Choroid plexus epithelial cell (primary cell): ENCODE data around the gene MSX1.

ENCODE experiments used
- DNase-seq: peaks from one replicate; pipeline ENCODE4 v3.0.0-alpha.2; 2010; ENCODE audit warnings: low read depth
- H3K4me3 ChIP-seq: 2 replicates; pipeline ENCODE4 v1.5.1; 2011; ENCODE audit warnings: low read depth, mild to moderate bottlenecking, control low read depth, low read length, moderate library complexity
- TF ChIP-seq, protein P1 (sequence below): conservative IDR thresholded peaks from 2 replicates; pipeline ENCODE4 v1.5.1; 2011; ENCODE audit warnings: low read depth, mild to moderate bottlenecking, control low read depth, inconsistent platforms, low read length, moderate library complexity

Gene MSX1

DNA sequence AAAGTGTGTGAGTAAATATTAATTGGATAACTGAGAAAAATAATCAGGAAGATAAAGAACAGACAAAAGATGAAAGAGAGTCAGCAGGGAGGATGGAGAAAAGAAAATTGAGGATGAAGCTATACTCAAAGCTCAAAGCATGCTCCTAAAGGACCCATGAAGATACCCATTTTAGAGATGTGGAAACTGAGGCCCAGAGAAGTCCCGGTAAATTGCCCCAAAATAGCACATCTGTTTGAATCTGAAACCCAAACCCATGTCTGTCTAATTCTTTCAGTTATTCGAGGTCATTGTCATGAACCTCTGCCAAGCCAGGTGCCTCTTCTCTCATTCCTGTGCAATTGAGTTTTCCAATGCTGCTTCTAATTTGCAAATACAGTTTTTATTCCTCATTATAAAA lies 29.6 kb upstream of the MSX1 start:
- TF ChIP-seq, protein P1, sequence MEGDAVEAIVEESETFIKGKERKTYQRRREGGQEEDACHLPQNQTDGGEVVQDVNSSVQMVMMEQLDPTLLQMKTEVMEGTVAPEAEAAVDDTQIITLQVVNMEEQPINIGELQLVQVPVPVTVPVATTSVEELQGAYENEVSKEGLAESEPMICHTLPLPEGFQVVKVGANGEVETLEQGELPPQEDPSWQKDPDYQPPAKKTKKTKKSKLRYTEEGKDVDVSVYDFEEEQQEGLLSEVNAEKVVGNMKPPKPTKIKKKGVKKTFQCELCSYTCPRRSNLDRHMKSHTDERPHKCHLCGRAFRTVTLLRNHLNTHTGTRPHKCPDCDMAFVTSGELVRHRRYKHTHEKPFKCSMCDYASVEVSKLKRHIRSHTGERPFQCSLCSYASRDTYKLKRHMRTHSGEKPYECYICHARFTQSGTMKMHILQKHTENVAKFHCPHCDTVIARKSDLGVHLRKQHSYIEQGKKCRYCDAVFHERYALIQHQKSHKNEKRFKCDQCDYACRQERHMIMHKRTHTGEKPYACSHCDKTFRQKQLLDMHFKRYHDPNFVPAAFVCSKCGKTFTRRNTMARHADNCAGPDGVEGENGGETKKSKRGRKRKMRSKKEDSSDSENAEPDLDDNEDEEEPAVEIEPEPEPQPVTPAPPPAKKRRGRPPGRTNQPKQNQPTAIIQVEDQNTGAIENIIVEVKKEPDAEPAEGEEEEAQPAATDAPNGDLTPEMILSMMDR = no peak
- DNase-seq = no peak
- no peak overlapping the region for H3K4me3 ChIP-seq

DNA sequence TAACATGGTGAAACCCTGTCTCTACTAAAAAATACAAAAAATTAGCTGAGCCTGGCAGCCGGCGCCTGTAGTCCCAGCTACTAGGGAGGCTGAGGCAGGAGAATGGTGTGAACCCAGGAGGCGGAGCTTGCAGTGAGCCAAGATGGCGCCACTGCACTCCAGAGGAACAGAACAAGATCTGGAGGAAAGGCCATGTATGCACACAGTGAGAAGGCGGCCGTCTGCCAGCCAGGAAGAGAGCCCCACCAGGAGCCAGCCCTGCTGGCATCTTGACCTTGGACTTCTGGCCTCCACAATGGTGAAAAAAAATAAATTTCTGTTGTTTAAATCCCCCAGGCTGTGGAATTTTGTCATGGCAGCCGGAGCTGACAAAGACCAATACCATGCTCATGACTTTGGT lies 28.2 kb upstream of the MSX1 start:
- TF ChIP-seq, protein P1 = no peak
- DNase-seq = no peak
- no peak overlapping the region for H3K4me3 ChIP-seq

DNA sequence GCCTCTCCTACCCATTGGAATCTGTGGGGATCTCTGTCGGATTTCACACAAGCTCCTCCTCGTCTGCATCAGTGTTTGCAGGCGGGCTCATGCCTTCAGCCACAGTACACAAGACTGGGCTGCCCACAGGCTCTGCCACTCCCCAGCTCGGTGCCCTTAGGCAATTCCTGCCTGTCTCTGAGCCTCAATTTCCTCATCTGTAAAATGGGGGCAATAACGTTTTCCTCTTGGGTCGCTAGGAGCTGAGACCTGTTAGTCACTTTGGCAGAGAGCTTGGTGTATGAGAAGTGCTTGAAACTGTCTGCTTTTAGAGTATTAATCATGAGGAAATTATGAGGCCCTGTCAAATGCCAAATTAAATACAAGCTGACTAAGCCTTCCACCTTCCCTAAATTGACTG lies 27.6 kb upstream of the MSX1 start:
- no peak for DNase-seq
- TF ChIP-seq, protein P1 = no peak
- H3K4me3 ChIP-seq = no peak overlapping the region

DNA sequence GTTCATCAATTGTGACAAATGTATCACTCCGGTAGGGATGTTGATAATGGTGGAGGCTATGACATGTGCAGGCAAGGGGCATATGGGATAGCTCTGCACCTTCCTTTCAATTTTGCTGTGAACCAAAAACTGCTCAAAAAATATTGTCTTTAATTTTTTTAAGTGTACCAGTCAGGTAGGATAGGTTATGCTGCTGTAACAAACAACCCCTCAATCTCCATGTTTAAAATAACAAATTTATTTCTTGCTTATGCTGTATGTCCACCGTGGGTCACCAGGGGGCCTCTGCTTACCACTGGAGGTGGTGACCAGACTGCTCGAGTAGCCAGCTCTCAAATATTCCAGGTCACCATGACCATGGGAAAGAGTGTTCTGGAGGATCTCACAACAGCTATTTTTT lies 23.4 kb upstream of the MSX1 start:
- TF ChIP-seq, protein P1 = no peak
- no peak for DNase-seq
- no peak overlapping the region for H3K4me3 ChIP-seq

DNA sequence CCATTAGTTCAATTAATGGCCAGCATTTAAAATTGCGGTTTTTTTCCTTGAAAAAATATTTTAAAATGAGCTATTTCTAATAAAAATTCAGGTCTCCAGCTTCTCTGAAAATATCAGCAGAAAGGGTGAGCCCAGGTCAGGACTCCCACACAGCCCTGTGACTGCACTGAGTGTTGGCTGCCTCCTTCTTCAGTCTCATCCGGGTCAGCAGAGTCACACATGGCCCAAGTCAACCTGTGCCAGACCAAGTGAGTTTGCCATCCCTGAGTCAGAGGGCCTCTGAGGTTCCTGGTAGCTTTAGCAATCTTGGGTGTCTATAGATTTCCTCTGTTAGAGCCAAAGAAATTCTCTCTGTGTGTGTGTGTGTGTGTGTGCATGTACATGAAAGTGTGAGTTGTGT lies 22.1 kb upstream of the MSX1 start:
- DNase-seq = no peak
- H3K4me3 ChIP-seq = no peak overlapping the region
- TF ChIP-seq, protein P1 = no peak

DNA sequence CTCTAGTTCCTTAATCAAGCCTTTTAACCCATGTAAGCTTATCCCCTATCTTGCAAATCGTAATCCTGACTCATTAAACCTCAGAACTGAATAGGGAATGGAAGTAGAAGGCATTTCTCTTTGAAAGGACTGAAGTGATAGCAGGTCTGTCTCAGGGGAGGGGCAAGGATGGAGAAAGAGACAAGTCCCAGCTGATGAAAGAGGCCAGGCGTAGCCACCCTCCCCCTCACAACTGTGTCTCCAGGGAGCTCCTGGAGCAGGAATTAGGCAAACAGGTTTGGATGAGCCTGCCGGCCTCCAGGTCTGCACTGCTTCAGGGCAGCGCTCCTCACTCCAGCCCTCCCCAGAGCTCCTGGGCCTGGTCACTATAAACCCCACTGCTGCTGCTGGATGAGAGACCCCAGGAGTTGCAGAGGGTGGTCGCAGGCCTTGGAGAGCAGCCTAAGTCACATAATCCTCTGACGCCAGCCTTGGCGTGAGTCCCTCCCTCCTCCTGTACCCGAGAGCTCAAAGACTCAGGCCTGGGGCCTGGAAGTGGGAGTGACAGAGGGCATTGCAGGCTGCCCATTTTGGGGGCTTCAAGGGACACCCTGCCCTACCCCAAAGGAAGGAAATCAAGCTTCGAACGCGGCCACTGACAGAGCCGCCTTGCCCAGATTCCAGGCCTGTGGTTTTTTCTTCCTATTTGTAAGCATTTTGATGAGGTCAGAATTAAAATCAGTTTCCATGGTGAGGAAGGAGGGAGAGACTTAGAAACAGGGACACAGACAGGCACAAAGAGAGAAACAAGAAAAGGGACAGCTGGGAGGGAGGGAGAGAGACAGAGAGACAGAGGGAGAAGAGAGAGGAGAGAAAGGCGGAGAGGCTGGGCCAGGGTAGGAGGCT lies 21.2 kb upstream of the MSX1 start:
- no peak overlapping the region for H3K4me3 ChIP-seq
- TF ChIP-seq, protein P1 = no peak
- DNase-seq = no peak
